Gastrocnemius medialis (tissue), 4 donors: Measurements from ENCODE around the gene GPER1. TPM values are rescaled to one million over a fixed set of nuclear protein-coding genes. Genes with fewer than 3 reads are reported as not detected.

Source experiments
- ATAC-seq, 2 donors: fragments of 150-250 bp; one replicate each; pipeline ENCODE4 v1.9.1; 2016
- DNase-seq, 2 donors: peaks; one replicate each; pipeline ENCODE4 v3.0.0-alpha.2; 2019
- H3K27ac ChIP-seq, 4 donors: fragments of 200-600 bp; sonication (generic); 1 replicate in 1 of 4; 2 replicates in 3 of 4; pipeline ENCODE4 v1.5.1; 2016 to 2018; ENCODE audit warnings: mild to moderate bottlenecking in 2 of 4, moderate library complexity in 1 of 4
- H3K27me3 ChIP-seq, 3 donors: fragments of 200-600 bp; sonication (generic) in 2 of 3; 1 replicate in 1 of 3; 2 replicates in 2 of 3; pipeline versions ENCODE4 v1.5.1 to v1.6.0; 2016 to 2019; ENCODE audit warnings: mild to moderate bottlenecking in 1 of 3, moderate library complexity in 1 of 3
- H3K36me3 ChIP-seq, 2 donors: fragments of 200-600 bp; sonication (generic) in 1 of 2; one replicate each; pipeline ENCODE4 v1.5.1; 2017 to 2018
- H3K4me1 ChIP-seq, 2 donors: fragments of 200-600 bp; sonication (generic) in 1 of 2; one replicate each; pipeline ENCODE4 v1.5.1; 2016 to 2017; ENCODE audit warnings: mild to moderate bottlenecking in 2 of 2
- H3K4me3 ChIP-seq, 4 donors: fragments of 200-600 bp; sonication (generic) in 3 of 4; 1 replicate in 1 of 4; 2 replicates in 3 of 4; pipeline ENCODE4 v1.5.1; 2016 to 2019; ENCODE audit warnings: mild to moderate bottlenecking in 2 of 4
- H3K9me3 ChIP-seq, 3 donors: fragments of 200-600 bp; sonication (generic) in 2 of 3; 1 replicate in 1 of 3; 2 replicates in 2 of 3; pipeline ENCODE4 v1.5.1; 2016 to 2019
- CTCF ChIP-seq, 5 experiments: fragments of 450-650 bp in 3 of 5; fragments of 200-600 bp in 2 of 5; sonication (generic) in 2 of 5; IDR thresholded peaks in 4 of 5; conservative IDR thresholded peaks in 1 of 5; 1 replicate in 4 of 5; 2 replicates in 1 of 5; pipeline ENCODE4 v1.5.1; 2016 to 2019; ENCODE audit warnings: antibody characterized with exemption in 5 of 5, mild to moderate bottlenecking in 3 of 5, moderate library complexity in 3 of 5
- POLR2A ChIP-seq, 2 donors: fragments of 450-650 bp; IDR thresholded peaks; one replicate each; pipeline ENCODE4 v1.6.1; 2017; ENCODE audit warnings: antibody characterized with exemption in 2 of 2, mild to moderate bottlenecking in 2 of 2, moderate library complexity in 2 of 2
- in situ Hi-C, 4 donors: fragments of 200-750 bp; cut with MboI; loops; one replicate each; pipeline versions ENCODE4 v1.15.0 to v1.8.0; 2017; ENCODE audit warnings: low sequenced_read_pairs in 4 of 4
- intact Hi-C: fragments of 100-400 bp; cut with DNase I; formaldehyde crosslinking; loops from one replicate; pipeline ENCODE4 v1.15.1; 2023; ENCODE audit warnings: low total_unique reads
- total RNA-seq, 4 donors: library from RNA; depleted of rRNA; stranded (reverse); fragments of >200 nt; gene quantifications; one replicate each; pipeline versions ENCODE4 v1.1.0 to v1.2.3, GENCODE V29; 2016

Gene GPER1
- total RNA-seq, 4 donors from 2014 or later = 0.92 to 3.2 (median 2.1) TPM

- intact Hi-C loops = no loop called here
- in situ Hi-C loops = loop anchor here in 1 of 4 donors (10.0 kb wide), 1 partner anchor 103 kb away; no protein-coding TSS in a partner anchor
- peaks cover 6 to 15% of the 10 kb centered on the region in 2 donors for H3K4me1 ChIP-seq
- TF ChIP-seq CTCF (IDR thresholded peaks at IDR 0.05 in 4 of 5, conservative IDR thresholded peaks at IDR 0.05 in 1 of 5) (no peak), POLR2A (IDR thresholded peaks at IDR 0.05) (no peak)
- DNase-seq (no peak), ATAC-seq (no peak)
- H3K27ac ChIP-seq = no peak overlapping the region
- no peaks in the 10 kb centered on the region for H3K27me3 ChIP-seq
- no peaks in the 10 kb centered on the region for H3K9me3 ChIP-seq
- H3K4me3 ChIP-seq = no peak overlapping the region
- no peaks in the 10 kb centered on the region for H3K36me3 ChIP-seq
Measured at GRCh38 chr7:1081931-1082401, 5.9 kb upstream of the GPER1 start.

- no peak overlapping the region for H3K4me3 ChIP-seq
- in situ Hi-C loops (loop anchor here in 1 of 4 donors (10.0 kb wide), 1 partner anchor 101 kb away; no protein-coding TSS in a partner anchor), intact Hi-C loops (no loop called here)
- no peaks in the 10 kb centered on the region for H3K27me3 ChIP-seq
- TF ChIP-seq POLR2A (IDR thresholded peaks at IDR 0.05) = no peak
- TF ChIP-seq CTCF (IDR thresholded peaks at IDR 0.05 in 4 of 5, conservative IDR thresholded peaks at IDR 0.05 in 1 of 5) = no peak
- H3K36me3 ChIP-seq = no peaks in the 10 kb centered on the region
- ATAC-seq (no peak), DNase-seq (no peak)
- H3K9me3 ChIP-seq = no peaks in the 10 kb centered on the region
- peaks cover 14 to 17% of the 10 kb centered on the region in 2 donors for H3K4me1 ChIP-seq
- H3K27ac ChIP-seq = no peak overlapping the region
Measured at GRCh38 chr7:1083729-1084657, 3.9 kb upstream of the GPER1 start.

GRCh38 chr7:1085266-1085665 lies 2.6 kb upstream of the GPER1 start:
- no peak overlapping the region for H3K27ac ChIP-seq
- in situ Hi-C loops = loop anchor here in 3 of 4 donors (5.0 to 10.0 kb wide), 3 partner anchors 87 to 100 kb away; no protein-coding TSS in a partner anchor
- intact Hi-C loops = no loop called here
- ATAC-seq (no peak), DNase-seq (no peak)
- TF ChIP-seq CTCF (IDR thresholded peaks at IDR 0.05 in 4 of 5, conservative IDR thresholded peaks at IDR 0.05 in 1 of 5) = no peak
- TF ChIP-seq POLR2A (IDR thresholded peaks at IDR 0.05) = no peak
- no peaks in the 10 kb centered on the region for H3K27me3 ChIP-seq
- no peaks in the 10 kb centered on the region for H3K36me3 ChIP-seq
- H3K4me1 ChIP-seq = peaks cover 10 to 17% of the 10 kb centered on the region in 2 donors
- no peak overlapping the region for H3K4me3 ChIP-seq
- H3K9me3 ChIP-seq = no peaks in the 10 kb centered on the region

- intact Hi-C loops (no loop called here), in situ Hi-C loops (loop anchor here in 3 of 4 donors (5.0 to 10.0 kb wide), 3 partner anchors 86 to 99 kb away; no protein-coding TSS in a partner anchor)
- Histone ChIP-seq H3K36me3 (no peaks in the 10 kb centered on the region), H3K27me3 (no peaks in the 10 kb centered on the region), H3K27ac (no peak overlapping the region), H3K4me3 (no peak overlapping the region), H3K9me3 (no peaks in the 10 kb centered on the region), H3K4me1 (peaks cover 7 to 17% of the 10 kb centered on the region in 2 donors)
- DNase-seq (no peak), ATAC-seq (no peak)
- TF ChIP-seq POLR2A (IDR thresholded peaks at IDR 0.05) (no peak), CTCF (IDR thresholded peaks at IDR 0.05 in 4 of 5, conservative IDR thresholded peaks at IDR 0.05 in 1 of 5) (no peak)
Measured at GRCh38 chr7:1085910-1086421, 1.9 kb upstream of the GPER1 start.
